HepG2 (cell line): ENCODE measurements around the gene PELO.

Source experiments
- POLR2A ChIP-seq, 2 experiments: IDR thresholded peaks; 2 replicates each; pipeline ENCODE4 v1.6.1; 2011; ENCODE audit warnings: low read depth in 2 of 2, low read length in 2 of 2, mild to moderate bottlenecking in 1 of 2, moderate library complexity in 1 of 2; ENCODE audit not compliant: insufficient read depth in 1 of 2
- SP2 ChIP-seq: sonication (generic); formaldehyde crosslinking; IDR thresholded peaks from 2 replicates; pipeline ENCODE4 v1.5.1; 2020; ENCODE audit warnings: mild to moderate bottlenecking, missing genetic modification reagents
- YY1 ChIP-seq: IDR thresholded peaks from 2 replicates; pipeline ENCODE4 v1.6.1; 2011; ENCODE audit warnings: low read length, low read depth, moderate library complexity, mild to moderate bottlenecking; ENCODE audit not compliant: insufficient read depth, insufficient replicate concordance
- TF ChIP-seq, protein P1 (sequence below): sonication (generic); formaldehyde crosslinking; IDR thresholded peaks from 2 replicates; pipeline ENCODE4 v1.4.0; 2020; ENCODE audit warnings: missing genetic modification reagents
- TF ChIP-seq, protein P2 (sequence below): sonication (generic); formaldehyde crosslinking; IDR thresholded peaks from 2 replicates; pipeline ENCODE4 v1.5.1; 2020; ENCODE audit warnings: mild to moderate bottlenecking, missing genetic modification reagents, borderline replicate concordance

DNA sequence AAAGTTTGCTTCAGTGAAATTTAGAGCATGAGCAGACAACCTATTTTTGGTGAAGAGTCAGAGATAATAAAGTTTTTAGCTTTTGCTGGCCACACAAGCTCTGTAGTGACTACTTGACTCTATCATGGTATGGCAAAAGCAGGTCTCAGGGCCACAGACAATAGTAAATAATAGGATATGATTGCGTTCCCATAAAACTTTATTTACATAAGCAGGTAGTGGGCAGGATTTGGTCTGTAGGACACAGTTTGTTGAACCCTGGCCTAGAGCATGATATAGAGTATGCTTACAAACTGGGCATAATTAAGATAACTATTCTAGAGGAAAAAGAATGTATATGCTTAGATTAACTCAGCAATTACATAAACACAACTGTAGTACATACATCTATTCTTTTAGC, 30.1 kb downstream of the PELO start:
- TF ChIP-seq YY1 (no peak), POLR2A (IDR thresholded peaks at IDR 0.05; ENCODE audit: insufficient read depth in 1 of 2, low read depth in 2 of 2, low read length in 2 of 2) (no peak), SP2 (CRISPR knock-in tag) (no peak)
- TF ChIP-seq, protein P1, sequence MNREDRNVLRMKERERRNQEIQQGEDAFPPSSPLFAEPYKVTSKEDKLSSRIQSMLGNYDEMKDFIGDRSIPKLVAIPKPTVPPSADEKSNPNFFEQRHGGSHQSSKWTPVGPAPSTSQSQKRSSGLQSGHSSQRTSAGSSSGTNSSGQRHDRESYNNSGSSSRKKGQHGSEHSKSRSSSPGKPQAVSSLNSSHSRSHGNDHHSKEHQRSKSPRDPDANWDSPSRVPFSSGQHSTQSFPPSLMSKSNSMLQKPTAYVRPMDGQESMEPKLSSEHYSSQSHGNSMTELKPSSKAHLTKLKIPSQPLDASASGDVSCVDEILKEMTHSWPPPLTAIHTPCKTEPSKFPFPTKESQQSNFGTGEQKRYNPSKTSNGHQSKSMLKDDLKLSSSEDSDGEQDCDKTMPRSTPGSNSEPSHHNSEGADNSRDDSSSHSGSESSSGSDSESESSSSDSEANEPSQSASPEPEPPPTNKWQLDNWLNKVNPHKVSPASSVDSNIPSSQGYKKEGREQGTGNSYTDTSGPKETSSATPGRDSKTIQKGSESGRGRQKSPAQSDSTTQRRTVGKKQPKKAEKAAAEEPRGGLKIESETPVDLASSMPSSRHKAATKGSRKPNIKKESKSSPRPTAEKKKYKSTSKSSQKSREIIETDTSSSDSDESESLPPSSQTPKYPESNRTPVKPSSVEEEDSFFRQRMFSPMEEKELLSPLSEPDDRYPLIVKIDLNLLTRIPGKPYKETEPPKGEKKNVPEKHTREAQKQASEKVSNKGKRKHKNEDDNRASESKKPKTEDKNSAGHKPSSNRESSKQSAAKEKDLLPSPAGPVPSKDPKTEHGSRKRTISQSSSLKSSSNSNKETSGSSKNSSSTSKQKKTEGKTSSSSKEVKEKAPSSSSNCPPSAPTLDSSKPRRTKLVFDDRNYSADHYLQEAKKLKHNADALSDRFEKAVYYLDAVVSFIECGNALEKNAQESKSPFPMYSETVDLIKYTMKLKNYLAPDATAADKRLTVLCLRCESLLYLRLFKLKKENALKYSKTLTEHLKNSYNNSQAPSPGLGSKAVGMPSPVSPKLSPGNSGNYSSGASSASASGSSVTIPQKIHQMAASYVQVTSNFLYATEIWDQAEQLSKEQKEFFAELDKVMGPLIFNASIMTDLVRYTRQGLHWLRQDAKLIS (CRISPR knock-in tag): no peak
- TF ChIP-seq, protein P2, sequence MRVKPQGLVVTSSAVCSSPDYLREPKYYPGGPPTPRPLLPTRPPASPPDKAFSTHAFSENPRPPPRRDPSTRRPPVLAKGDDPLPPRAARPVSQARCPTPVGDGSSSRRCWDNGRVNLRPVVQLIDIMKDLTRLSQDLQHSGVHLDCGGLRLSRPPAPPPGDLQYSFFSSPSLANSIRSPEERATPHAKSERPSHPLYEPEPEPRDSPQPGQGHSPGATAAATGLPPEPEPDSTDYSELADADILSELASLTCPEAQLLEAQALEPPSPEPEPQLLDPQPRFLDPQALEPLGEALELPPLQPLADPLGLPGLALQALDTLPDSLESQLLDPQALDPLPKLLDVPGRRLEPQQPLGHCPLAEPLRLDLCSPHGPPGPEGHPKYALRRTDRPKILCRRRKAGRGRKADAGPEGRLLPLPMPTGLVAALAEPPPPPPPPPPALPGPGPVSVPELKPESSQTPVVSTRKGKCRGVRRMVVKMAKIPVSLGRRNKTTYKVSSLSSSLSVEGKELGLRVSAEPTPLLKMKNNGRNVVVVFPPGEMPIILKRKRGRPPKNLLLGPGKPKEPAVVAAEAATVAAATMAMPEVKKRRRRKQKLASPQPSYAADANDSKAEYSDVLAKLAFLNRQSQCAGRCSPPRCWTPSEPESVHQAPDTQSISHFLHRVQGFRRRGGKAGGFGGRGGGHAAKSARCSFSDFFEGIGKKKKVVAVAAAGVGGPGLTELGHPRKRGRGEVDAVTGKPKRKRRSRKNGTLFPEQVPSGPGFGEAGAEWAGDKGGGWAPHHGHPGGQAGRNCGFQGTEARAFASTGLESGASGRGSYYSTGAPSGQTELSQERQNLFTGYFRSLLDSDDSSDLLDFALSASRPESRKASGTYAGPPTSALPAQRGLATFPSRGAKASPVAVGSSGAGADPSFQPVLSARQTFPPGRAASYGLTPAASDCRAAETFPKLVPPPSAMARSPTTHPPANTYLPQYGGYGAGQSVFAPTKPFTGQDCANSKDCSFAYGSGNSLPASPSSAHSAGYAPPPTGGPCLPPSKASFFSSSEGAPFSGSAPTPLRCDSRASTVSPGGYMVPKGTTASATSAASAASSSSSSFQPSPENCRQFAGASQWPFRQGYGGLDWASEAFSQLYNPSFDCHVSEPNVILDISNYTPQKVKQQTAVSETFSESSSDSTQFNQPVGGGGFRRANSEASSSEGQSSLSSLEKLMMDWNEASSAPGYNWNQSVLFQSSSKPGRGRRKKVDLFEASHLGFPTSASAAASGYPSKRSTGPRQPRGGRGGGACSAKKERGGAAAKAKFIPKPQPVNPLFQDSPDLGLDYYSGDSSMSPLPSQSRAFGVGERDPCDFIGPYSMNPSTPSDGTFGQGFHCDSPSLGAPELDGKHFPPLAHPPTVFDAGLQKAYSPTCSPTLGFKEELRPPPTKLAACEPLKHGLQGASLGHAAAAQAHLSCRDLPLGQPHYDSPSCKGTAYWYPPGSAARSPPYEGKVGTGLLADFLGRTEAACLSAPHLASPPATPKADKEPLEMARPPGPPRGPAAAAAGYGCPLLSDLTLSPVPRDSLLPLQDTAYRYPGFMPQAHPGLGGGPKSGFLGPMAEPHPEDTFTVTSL (CRISPR knock-in tag): no peak
